ENCODE measurements around the gene IMPA2. TPM values are rescaled to one million over a fixed set of nuclear protein-coding genes. Genes with fewer than 3 reads are reported as not detected.

IMPA2 gene
- total and polyA plus RNA-seq, 10 of the 15 experiments (the other 5 are each of a cell fraction or from before 2014, with no cell fraction given) = 0.24 to 21.0 (median 11.4) TPM

DNA sequence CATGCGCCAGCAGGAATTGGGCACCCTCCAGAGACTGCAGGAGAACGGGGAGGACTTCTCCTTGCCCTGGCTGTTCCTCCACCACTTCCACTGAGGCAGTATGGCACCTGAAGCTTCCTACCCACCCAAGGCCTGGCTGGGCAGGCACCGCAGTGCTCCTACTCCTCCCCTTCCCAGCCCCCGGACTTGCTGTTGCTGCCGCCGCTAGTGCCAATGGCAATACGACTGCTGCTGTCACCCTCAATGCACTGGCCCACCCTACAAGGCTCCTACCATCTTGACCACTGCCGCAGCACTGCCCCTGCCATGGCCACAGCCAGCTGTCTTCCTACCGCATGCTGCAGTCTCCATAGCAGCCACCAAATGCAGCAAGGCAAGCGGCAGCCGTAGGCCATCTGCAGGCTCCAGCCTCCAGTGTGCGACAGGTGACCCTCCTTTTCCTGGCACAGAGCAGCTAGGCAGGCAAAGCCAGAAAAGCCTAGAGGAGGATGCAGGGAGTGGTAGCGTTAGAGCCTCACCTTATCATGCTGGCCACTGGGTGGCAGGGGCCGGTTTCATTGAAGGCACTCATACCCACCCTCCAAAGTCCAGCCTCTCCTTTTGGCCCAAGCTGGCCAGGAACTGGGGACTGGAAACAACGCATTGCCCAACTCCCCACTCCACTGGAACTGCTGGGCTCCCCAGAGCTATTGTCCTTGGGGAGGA, 64.9 kb downstream of the IMPA2 start:
- in situ Hi-C loops (cut with MboI) (no loop called here), intact Hi-C loops (cut with micrococcal nuclease; ENCODE audit: unreplicated experiment) (no loop called here)
- POLR2A ChIA-PET = no interaction called here
- SMC1A ChIA-PET (ENCODE audit: uncharacterized antibody, unreplicated experiment) = no interaction called here
- Histone ChIP-seq H3K79me2 (ENCODE audit: control insufficient read depth, insufficient read depth, low read length) (no peaks in the 10 kb centered on the region), H3K36me3 (ENCODE audit: control insufficient read depth in 2 of 2, insufficient read depth in 2 of 2, low read length in 1 of 2) (no peaks in the 10 kb centered on the region), H3K4me1 (ENCODE audit: control insufficient read depth, insufficient read depth, low read length) (peaks cover 29% of the 10 kb centered on the region), H2AFZ (ENCODE audit: control insufficient read depth, low read depth, low read length) (no peak overlapping the region), H4K20me1 (ENCODE audit: control insufficient read depth, insufficient read depth) (no peaks in the 10 kb centered on the region), H3K9ac (ENCODE audit: control insufficient read depth, insufficient read depth, low read length) (no peak overlapping the region), H3K9me3 (replicated peaks; ENCODE audit: control insufficient read depth, insufficient read depth, low read length) (no peaks in the 10 kb centered on the region), H3K27ac (ENCODE audit: control insufficient read depth, insufficient read depth) (no peak overlapping the region), H3K4me3 (no peak overlapping the region), H3K27me3 (replicated peaks in 1 of 2; ENCODE audit: control insufficient read depth in 2 of 2, insufficient read depth in 2 of 2, low read length in 1 of 2) (no peaks in the 10 kb centered on the region), H3K4me2 (ENCODE audit: control insufficient read depth, insufficient read depth) (no peak overlapping the region)
- RAD21 ChIA-PET (ENCODE audit: unreplicated experiment) = no interaction called here
- WGBS (ENCODE audit: insufficient coverage, insufficient replicate concordance, low lambda C conversion rate, missing lambda C conversion rate) = 67% methylated on average over 15 of the region's 15 CpGs
- TF ChIP-seq, protein P1, sequence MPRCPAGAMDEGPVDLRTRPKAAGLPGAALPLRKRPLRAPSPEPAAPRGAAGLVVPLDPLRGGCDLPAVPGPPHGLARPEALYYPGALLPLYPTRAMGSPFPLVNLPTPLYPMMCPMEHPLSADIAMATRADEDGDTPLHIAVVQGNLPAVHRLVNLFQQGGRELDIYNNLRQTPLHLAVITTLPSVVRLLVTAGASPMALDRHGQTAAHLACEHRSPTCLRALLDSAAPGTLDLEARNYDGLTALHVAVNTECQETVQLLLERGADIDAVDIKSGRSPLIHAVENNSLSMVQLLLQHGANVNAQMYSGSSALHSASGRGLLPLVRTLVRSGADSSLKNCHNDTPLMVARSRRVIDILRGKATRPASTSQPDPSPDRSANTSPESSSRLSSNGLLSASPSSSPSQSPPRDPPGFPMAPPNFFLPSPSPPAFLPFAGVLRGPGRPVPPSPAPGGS (IDR thresholded peaks at IDR 0.05; ENCODE audit: borderline replicate concordance, insufficient read depth, low read depth, low read length, poor library complexity, severe bottlenecking) = no peak
- TF ChIP-seq CBX5 (IDR thresholded peaks at IDR 0.05; ENCODE audit: low read depth) (no peak), GATAD2B (conservative IDR thresholded peaks at IDR 0.05; ENCODE audit: low read depth) (no peak), POLR2AphosphoS5 (IDR thresholded peaks at IDR 0.05; ENCODE audit: low read length) (no peak), MYB (IDR thresholded peaks at IDR 0.05; ENCODE audit: borderline replicate concordance, low read depth, low read length) (no peak), NBN (IDR thresholded peaks at IDR 0.05) (no peak), TBL1XR1 (IDR thresholded peaks at IDR 0.05; ENCODE audit: low read depth, low read length) (no peak), LARP7 (IDR thresholded peaks at IDR 0.05) (no peak), PML (IDR thresholded peaks at IDR 0.05; ENCODE audit: low read length) (no peak), EGR1 (IDR thresholded peaks at IDR 0.05; ENCODE audit: borderline replicate concordance in 1 of 2, low read depth in 2 of 2, low read length in 2 of 2) (no peak), EED (IDR thresholded peaks at IDR 0.05; ENCODE audit: low read depth) (no peak)
- TF ChIP-seq, protein P2, sequence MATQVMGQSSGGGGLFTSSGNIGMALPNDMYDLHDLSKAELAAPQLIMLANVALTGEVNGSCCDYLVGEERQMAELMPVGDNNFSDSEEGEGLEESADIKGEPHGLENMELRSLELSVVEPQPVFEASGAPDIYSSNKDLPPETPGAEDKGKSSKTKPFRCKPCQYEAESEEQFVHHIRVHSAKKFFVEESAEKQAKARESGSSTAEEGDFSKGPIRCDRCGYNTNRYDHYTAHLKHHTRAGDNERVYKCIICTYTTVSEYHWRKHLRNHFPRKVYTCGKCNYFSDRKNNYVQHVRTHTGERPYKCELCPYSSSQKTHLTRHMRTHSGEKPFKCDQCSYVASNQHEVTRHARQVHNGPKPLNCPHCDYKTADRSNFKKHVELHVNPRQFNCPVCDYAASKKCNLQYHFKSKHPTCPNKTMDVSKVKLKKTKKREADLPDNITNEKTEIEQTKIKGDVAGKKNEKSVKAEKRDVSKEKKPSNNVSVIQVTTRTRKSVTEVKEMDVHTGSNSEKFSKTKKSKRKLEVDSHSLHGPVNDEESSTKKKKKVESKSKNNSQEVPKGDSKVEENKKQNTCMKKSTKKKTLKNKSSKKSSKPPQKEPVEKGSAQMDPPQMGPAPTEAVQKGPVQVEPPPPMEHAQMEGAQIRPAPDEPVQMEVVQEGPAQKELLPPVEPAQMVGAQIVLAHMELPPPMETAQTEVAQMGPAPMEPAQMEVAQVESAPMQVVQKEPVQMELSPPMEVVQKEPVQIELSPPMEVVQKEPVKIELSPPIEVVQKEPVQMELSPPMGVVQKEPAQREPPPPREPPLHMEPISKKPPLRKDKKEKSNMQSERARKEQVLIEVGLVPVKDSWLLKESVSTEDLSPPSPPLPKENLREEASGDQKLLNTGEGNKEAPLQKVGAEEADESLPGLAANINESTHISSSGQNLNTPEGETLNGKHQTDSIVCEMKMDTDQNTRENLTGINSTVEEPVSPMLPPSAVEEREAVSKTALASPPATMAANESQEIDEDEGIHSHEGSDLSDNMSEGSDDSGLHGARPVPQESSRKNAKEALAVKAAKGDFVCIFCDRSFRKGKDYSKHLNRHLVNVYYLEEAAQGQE (IDR thresholded peaks at IDR 0.05; ENCODE audit: low read depth, low read length) = no peak
- TF ChIP-seq, protein P3, sequence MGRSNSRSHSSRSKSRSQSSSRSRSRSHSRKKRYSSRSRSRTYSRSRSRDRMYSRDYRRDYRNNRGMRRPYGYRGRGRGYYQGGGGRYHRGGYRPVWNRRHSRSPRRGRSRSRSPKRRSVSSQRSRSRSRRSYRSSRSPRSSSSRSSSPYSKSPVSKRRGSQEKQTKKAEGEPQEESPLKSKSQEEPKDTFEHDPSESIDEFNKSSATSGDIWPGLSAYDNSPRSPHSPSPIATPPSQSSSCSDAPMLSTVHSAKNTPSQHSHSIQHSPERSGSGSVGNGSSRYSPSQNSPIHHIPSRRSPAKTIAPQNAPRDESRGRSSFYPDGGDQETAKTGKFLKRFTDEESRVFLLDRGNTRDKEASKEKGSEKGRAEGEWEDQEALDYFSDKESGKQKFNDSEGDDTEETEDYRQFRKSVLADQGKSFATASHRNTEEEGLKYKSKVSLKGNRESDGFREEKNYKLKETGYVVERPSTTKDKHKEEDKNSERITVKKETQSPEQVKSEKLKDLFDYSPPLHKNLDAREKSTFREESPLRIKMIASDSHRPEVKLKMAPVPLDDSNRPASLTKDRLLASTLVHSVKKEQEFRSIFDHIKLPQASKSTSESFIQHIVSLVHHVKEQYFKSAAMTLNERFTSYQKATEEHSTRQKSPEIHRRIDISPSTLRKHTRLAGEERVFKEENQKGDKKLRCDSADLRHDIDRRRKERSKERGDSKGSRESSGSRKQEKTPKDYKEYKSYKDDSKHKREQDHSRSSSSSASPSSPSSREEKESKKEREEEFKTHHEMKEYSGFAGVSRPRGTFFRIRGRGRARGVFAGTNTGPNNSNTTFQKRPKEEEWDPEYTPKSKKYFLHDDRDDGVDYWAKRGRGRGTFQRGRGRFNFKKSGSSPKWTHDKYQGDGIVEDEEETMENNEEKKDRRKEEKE (IDR thresholded peaks at IDR 0.05) = no peak
- TF ChIP-seq, protein P4, sequence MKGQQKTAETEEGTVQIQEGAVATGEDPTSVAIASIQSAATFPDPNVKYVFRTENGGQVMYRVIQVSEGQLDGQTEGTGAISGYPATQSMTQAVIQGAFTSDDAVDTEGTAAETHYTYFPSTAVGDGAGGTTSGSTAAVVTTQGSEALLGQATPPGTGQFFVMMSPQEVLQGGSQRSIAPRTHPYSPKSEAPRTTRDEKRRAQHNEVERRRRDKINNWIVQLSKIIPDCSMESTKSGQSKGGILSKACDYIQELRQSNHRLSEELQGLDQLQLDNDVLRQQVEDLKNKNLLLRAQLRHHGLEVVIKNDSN (IDR thresholded peaks at IDR 0.05; ENCODE audit: borderline replicate concordance, extremely low read length, insufficient read depth, low read depth, low read length) = no peak
- DNase-seq (ENCODE audit: low read depth, low spot score) (no peak), FAIRE-seq (no peak), ATAC-seq (no peak)
- no TSS peak for BruUV-seq (replicated peaks)
- CTCF ChIA-PET = no interaction called here

Data from GM12878 (cell line).